K562 (cell line): ENCODE data around the gene PDLIM7. TPM values are rescaled to one million over a fixed set of nuclear protein-coding genes. Genes with fewer than 3 reads are reported as not detected.
A peak's percentile ranks its signal among the peaks of the same experiment; 100 is the strongest.

Source experiments
- ETS1 ChIP-seq: conservative IDR thresholded peaks from 2 replicates; pipeline ENCODE4 v1.6.1; 2011; ENCODE audit warnings: low read depth, mild to moderate bottlenecking, low read length; ENCODE audit not compliant: control insufficient read depth
- ETV6 ChIP-seq, 3 experiments: fragments of 150-350 bp in 1 of 3; sonication (generic) in 1 of 3; formaldehyde crosslinking in 1 of 3; IDR thresholded peaks; 2 replicates each; pipeline versions ENCODE4 v1.6.1 to v1.8.0; 2014 to 2022; ENCODE audit warnings: borderline replicate concordance in 2 of 3, low read depth in 2 of 3, antibody characterized with exemption in 1 of 3, low read length in 1 of 3, mild to moderate bottlenecking in 1 of 3, missing genetic modification reagents in 1 of 3
- FOS ChIP-seq: IDR thresholded peaks from 3 replicates; pipeline ENCODE4 v1.6.1; 2011; ENCODE audit not compliant: insufficient read length; ENCODE audit errors: extremely low read depth
- GABPB2 ChIP-seq: fragments of 250-450 bp; sonication (Bioruptor Pico); conservative IDR thresholded peaks from 2 replicates; pipeline ENCODE4 v1.5.1; 2021; ENCODE audit warnings: mild to moderate bottlenecking
- GTF2A2 ChIP-seq: IDR thresholded peaks from 2 replicates; pipeline ENCODE4 v1.6.1; 2016; ENCODE audit warnings: mild to moderate bottlenecking, missing genetic modification characterization, missing compliant biosample characterization
- HNRNPK ChIP-seq: fragments of 200-400 bp; formaldehyde crosslinking; IDR thresholded peaks from one replicate; pipeline ENCODE4 v1.6.1; 2018; ENCODE audit warnings: mild to moderate bottlenecking, low read depth, low read length; ENCODE audit not compliant: poor library complexity, severe bottlenecking
- HNRNPL ChIP-seq: fragments of 200-400 bp; formaldehyde crosslinking; IDR thresholded peaks from 2 replicates; pipeline ENCODE4 v1.6.1; 2017; ENCODE audit warnings: low read depth, mild to moderate bottlenecking, low read length
- KDM5B ChIP-seq: fragments of 200-600 bp; sonication (generic); IDR thresholded peaks from 2 replicates; pipeline ENCODE4 v1.6.1; 2012; ENCODE audit warnings: low read depth, mild to moderate bottlenecking, moderate library complexity, low read length, control low read depth, inconsistent platforms; ENCODE audit not compliant: insufficient replicate concordance
- NFIC ChIP-seq: fragments of 450-650 bp; IDR thresholded peaks from 2 replicates; pipeline ENCODE4 v1.6.1; 2017; ENCODE audit warnings: mild to moderate bottlenecking, inconsistent platforms
- NR2C2 ChIP-seq, 2 experiments: fragments of 200-800 bp in 1 of 2; sonication (Bioruptor generic) in 1 of 2; sonication (generic) in 1 of 2; formaldehyde crosslinking in 1 of 2; IDR thresholded peaks; 2 replicates each; pipeline versions ENCODE4 v1.6.1 to v1.8.0; 2016 to 2022; ENCODE audit warnings: mild to moderate bottlenecking in 1 of 2, missing compliant biosample characterization in 1 of 2, missing genetic modification characterization in 1 of 2, missing genetic modification reagents in 1 of 2
- POLR3G ChIP-seq: IDR thresholded peaks from 2 replicates; pipeline ENCODE4 v1.6.1; 2011; ENCODE audit not compliant: insufficient read length, insufficient replicate concordance; ENCODE audit errors: extremely low read depth
- PTBP1 ChIP-seq: fragments of 200-400 bp; formaldehyde crosslinking; IDR thresholded peaks from 2 replicates; pipeline ENCODE4 v1.6.1; 2017; ENCODE audit warnings: low read depth, low read length
- SREBF2 ChIP-seq: sonication (generic); formaldehyde crosslinking; IDR thresholded peaks from 2 replicates; pipeline ENCODE4 v1.4.0; 2020; ENCODE audit warnings: mild to moderate bottlenecking, missing genetic modification reagents
- XRCC4 ChIP-seq: IDR thresholded peaks from one replicate; pipeline ENCODE4 v1.6.1; 2011; ENCODE audit not compliant: insufficient read depth, insufficient read length; ENCODE audit errors: extremely low read depth
- ZBTB1 ChIP-seq: sonication (generic); formaldehyde crosslinking; IDR thresholded peaks from 2 replicates; pipeline ENCODE4 v1.8.1; 2023; ENCODE audit warnings: missing genetic modification reagents, low read depth, mild to moderate bottlenecking, borderline replicate concordance
- ZNF175 ChIP-seq: fragments of 200-800 bp; sonication (Bioruptor generic); IDR thresholded peaks from 2 replicates; pipeline ENCODE4 v1.6.1; 2016; ENCODE audit warnings: low read depth, mild to moderate bottlenecking, missing genetic modification characterization, missing compliant biosample characterization
- ZSCAN29 ChIP-seq: fragments of 450-650 bp; IDR thresholded peaks from 2 replicates; pipeline ENCODE4 v1.6.1; 2017
- polyA plus RNA-seq, 8 experiments: library from polyadenylated mRNA; depleted of rRNA in 4 of 8; stranded (reverse) in 5 of 8; unstranded in 3 of 8; fragments of >200 nt; fragmentation: Nextera tagmentation in 2 of 8; fragmentation: Illumina TruSeq in 1 of 8; extraction: Ambion mirVana in 2 of 8; extraction: Trizol in 1 of 8; gene quantifications; 2 replicates each; pipeline versions ENCODE4 v1.2.1 to v1.2.3, GENCODE V29; 2011 to 2014; ENCODE audit warnings: inconsistent platforms in 1 of 8, missing spikeins in 1 of 8
- total RNA-seq, 7 experiments: library from RNA; depleted of rRNA in 6 of 7; stranded (reverse); fragments of >200 nt in 6 of 7; fragmentation: Illumina TruSeq in 2 of 7; extraction: Trizol in 2 of 7; gene quantifications; 2 replicates each; pipeline versions ENCODE4 v1.2.1 to v1.2.3, GENCODE V29; 2011 to 2021; ENCODE audit warnings: low replicate concordance in 1 of 7
- TF ChIP-seq, protein P1 (sequence below): sonication (generic); formaldehyde crosslinking; IDR thresholded peaks from 2 replicates; pipeline ENCODE4 v1.8.1; 2023; ENCODE audit warnings: mild to moderate bottlenecking, missing genetic modification reagents
- TF ChIP-seq, protein P2 (sequence below): sonication (generic); formaldehyde crosslinking; IDR thresholded peaks from 2 replicates; pipeline ENCODE4 v1.8.0; 2023; ENCODE audit warnings: mild to moderate bottlenecking, missing genetic modification reagents

PDLIM7 gene
- total and polyA plus RNA-seq, 9 of the 15 experiments (the other 6 are each of a cell fraction or from before 2014, with no cell fraction given) = 2.1 to 124 (median 32.6) TPM

DNA sequence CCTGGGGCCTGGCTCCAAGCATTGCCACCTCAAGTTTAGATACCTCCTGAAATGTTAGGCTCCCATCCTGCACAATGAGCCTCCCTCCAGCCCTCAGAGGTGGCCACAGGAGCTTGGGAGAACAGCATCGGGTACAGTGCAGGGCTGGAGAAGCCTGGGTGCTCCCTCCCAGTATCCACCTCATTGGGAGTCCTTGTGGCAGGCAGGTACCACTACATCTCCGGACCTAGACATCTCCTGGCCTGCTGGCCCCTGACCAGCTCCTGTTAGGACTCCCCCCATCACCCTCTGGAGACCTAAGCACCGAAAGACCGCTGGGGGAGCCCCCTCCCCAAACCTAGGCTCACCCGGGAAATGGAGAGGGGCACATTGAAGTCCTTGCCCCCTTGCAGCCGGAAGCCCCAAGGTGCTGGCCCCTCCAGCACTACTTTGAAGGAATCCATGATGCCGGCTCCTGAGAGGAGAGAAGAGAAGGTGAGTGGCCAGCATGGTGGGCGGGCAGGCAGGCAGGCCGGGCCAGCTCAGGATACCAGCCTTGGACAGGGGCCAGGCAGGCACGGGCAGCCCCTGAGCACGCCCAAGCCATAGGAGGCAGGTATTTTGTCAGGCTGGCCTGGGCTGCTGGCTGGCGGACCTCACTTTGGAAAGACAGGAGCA is 1.2 kb downstream of the PDLIM7 start (continued):
- TF ChIP-seq KDM5B (peak; percentile 3), XRCC4 (no peak), GTF2A2 (tag) (no peak), NFIC (peak; percentile 82), HNRNPL (no peak), PTBP1 (no peak), SREBF2 (CRISPR knock-in tag) (no peak), POLR3G (no peak), ETS1 (no peak), FOS (no peak), GABPB2 (CRISPR knock-in tag) (no peak), ZSCAN29 (no peak), ZNF175 (CRISPR knock-in tag) (no peak), ZBTB1 (CRISPR knock-in tag) (0 out of 2 replicates have a peak, but pooled peaks have one; percentile 59), ETV6 (IDR thresholded peaks at IDR 0.05; ENCODE audit: borderline replicate concordance in 1 of 2, low read depth in 2 of 2, low read length in 1 of 2) (no peak), ETV6 (CRISPR knock-in tag; IDR thresholded peaks at IDR 0.05; ENCODE audit: borderline replicate concordance) (no peak), HNRNPK (no peak), NR2C2 (CRISPR knock-in tag; IDR thresholded peaks at IDR 0.05) (no peak), NR2C2 (tag; IDR thresholded peaks at IDR 0.05) (peak; percentile 32; the same call in 1 of the 2 replicates)
- TF ChIP-seq, protein P1, sequence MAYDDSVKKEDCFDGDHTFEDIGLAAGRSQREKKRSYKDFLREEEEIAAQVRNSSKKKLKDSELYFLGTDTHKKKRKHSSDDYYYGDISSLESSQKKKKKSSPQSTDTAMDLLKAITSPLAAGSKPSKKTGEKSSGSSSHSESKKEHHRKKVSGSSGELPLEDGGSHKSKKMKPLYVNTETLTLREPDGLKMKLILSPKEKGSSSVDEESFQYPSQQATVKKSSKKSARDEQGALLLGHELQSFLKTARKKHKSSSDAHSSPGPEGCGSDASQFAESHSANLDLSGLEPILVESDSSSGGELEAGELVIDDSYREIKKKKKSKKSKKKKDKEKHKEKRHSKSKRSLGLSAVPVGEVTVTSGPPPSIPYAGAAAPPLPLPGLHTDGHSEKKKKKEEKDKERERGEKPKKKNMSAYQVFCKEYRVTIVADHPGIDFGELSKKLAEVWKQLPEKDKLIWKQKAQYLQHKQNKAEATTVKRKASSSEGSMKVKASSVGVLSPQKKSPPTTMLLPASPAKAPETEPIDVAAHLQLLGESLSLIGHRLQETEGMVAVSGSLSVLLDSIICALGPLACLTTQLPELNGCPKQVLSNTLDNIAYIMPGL (CRISPR knock-in tag) = 0 out of 2 replicates have a peak, but pooled peaks have one; percentile 44
- TF ChIP-seq, protein P2, sequence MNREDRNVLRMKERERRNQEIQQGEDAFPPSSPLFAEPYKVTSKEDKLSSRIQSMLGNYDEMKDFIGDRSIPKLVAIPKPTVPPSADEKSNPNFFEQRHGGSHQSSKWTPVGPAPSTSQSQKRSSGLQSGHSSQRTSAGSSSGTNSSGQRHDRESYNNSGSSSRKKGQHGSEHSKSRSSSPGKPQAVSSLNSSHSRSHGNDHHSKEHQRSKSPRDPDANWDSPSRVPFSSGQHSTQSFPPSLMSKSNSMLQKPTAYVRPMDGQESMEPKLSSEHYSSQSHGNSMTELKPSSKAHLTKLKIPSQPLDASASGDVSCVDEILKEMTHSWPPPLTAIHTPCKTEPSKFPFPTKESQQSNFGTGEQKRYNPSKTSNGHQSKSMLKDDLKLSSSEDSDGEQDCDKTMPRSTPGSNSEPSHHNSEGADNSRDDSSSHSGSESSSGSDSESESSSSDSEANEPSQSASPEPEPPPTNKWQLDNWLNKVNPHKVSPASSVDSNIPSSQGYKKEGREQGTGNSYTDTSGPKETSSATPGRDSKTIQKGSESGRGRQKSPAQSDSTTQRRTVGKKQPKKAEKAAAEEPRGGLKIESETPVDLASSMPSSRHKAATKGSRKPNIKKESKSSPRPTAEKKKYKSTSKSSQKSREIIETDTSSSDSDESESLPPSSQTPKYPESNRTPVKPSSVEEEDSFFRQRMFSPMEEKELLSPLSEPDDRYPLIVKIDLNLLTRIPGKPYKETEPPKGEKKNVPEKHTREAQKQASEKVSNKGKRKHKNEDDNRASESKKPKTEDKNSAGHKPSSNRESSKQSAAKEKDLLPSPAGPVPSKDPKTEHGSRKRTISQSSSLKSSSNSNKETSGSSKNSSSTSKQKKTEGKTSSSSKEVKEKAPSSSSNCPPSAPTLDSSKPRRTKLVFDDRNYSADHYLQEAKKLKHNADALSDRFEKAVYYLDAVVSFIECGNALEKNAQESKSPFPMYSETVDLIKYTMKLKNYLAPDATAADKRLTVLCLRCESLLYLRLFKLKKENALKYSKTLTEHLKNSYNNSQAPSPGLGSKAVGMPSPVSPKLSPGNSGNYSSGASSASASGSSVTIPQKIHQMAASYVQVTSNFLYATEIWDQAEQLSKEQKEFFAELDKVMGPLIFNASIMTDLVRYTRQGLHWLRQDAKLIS (CRISPR knock-in tag) = peak; percentile 87; the same call in 1 of the 2 replicates
